GM23248 (cell line): Measurements from ENCODE around the gene RABGAP1L.

ENCODE experiments used
- EZH2 ChIP-seq: fragments of 200-600 bp; sonication (generic); IDR thresholded peaks from 2 replicates; pipeline ENCODE4 v1.6.1; 2018; ENCODE audit warnings: antibody characterized with exemption, mild to moderate bottlenecking; ENCODE audit not compliant: insufficient read depth, poor library complexity, severe bottlenecking
- EZH2phosphoT487 ChIP-seq: fragments of 200-600 bp; sonication (generic); IDR thresholded peaks from 2 replicates; pipeline ENCODE4 v1.6.1; 2018; ENCODE audit warnings: antibody characterized with exemption, moderate library complexity, mild to moderate bottlenecking, low read depth; ENCODE audit not compliant: insufficient read depth

GRCh38 chr1:175013445-175013844 is 854.1 kb downstream of the RABGAP1L start:
- TF ChIP-seq EZH2: no peak
- no peak for TF ChIP-seq EZH2phosphoT487
